Measurements from ENCODE around the gene ZFP92.
"Not testable (repeated sequence)": the region's sequence is repeated elsewhere in the genome, so short reads cannot be mapped to it uniquely, and the experiment has no call there.

The ZFP92 gene, protein sequence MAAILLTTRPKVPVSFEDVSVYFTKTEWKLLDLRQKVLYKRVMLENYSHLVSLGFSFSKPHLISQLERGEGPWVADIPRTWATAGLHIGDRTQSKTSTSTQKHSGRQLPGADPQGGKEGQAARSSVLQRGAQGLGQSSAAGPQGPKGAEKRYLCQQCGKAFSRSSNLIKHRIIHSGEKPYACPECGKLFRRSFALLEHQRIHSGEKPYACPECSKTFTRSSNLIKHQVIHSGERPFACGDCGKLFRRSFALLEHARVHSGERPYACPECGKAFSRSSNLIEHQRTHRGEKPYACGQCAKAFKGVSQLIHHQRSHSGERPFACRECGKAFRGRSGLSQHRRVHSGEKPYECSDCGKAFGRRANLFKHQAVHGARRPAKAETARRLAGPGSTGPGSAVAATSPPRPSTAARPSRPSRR

DNA sequence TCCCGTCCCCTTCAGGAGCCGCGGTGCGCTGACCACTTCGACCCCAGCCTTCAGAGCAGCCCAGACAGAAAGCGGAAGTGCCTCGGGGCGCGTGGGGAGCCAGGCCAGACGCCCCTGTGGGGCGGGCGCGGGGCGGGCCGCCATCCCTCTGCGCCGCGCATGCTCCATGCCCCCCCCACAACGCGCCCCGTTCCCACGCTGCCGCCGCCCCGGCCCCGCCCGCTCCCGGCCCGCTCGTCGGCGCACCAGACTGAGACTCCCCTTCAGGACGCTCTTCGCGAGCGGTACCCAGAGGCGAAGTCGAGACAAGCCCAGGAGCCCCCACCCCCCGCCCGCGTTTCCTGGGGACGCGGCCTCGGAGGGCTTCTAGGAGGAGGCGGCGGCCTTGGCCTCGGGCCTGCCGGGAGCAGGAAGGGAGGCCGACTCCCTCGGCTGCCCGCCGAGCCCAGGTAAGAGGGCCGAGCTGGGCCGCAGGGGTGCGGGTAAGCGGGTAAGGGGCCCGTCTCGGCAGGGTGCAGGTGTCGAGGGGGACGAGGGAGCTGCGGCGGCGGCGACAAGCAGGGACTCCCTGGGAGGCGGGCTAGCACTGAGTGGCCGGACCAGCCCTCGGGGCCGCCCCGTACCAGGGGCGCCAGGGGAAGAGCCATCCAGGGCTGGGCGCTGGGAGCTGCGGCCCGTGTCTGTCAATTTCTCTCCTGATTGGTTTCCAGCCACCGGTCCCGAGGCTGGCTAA is at the start of gene ZFP92:
Gene ZFP92 (plus strand): TSS at position 218 of the 733 bp plus-strand sequence. CDS start 6,851 bp downstream, outside the sequence.
- DNase-seq = peak; percentile 50

DNA sequence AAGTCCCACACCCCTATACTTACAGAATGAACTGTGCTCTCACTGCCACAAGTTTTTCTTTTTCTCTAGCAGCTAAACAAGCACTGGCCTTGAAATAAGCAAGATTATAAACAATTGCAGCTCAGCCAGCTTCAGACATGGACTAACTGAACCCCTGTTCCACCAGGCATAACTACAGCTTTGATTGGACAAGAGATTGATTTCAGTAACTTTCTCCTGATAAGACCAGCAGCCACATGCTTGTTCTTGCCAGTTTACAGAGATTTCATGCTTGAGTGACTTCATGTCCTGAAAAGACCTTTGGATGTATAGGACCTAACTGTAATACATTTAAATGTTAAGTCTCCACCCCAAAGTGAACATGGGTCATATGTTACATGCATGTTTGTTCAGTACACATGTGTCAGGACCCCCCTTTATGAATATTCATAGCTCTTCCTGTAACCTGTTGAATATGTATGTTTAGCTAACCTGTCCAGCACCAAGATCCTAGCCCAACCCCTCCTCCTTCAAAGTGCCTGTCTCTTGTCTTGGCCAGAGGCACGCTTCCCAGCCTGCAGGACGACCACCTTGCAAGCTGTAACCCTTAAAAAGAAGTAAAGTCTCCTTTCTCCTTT is 49.4 kb upstream of the ZFP92 start:
- DNase-seq = no peak

DNA sequence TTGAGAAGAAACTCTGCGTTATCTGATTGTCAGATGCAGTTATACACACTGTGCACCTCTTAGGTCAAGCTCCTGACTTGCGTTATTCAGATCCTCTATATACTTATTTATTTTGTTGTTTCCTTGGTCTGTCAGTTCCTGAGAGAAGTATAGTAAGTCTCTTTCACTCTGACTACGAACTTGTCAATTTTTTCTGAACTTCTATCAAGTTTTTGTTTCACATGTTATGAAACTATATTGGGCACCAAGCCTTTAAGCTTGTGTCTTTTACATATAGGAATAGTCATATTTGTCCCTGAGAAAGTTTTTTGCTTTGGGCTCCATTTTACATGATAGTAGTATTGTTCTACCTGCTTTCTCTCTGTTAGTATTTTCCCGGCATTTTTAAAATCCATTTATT is 45.6 kb upstream of the ZFP92 start:
- no peak for DNase-seq

DNA sequence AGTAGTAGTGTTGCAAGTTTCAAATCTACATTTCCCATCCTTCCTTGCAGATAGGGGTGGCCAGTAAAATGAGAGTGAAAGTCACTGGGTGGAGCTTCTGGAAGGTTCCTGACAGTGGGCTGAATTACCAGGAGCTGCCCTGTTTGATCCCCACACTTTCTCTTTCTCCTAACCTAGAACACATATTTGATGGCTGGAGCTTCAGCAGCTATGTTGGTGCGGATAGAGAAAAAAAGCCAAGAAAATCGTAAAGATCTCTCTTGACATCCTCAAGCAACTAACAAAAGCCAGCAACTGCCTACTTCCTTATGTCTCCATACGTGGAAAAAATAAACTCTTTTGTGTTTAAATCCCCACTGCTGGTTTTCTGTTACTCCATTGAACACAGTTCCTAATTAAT is 45.2 kb upstream of the ZFP92 start:
- DNase-seq = no peak

DNA sequence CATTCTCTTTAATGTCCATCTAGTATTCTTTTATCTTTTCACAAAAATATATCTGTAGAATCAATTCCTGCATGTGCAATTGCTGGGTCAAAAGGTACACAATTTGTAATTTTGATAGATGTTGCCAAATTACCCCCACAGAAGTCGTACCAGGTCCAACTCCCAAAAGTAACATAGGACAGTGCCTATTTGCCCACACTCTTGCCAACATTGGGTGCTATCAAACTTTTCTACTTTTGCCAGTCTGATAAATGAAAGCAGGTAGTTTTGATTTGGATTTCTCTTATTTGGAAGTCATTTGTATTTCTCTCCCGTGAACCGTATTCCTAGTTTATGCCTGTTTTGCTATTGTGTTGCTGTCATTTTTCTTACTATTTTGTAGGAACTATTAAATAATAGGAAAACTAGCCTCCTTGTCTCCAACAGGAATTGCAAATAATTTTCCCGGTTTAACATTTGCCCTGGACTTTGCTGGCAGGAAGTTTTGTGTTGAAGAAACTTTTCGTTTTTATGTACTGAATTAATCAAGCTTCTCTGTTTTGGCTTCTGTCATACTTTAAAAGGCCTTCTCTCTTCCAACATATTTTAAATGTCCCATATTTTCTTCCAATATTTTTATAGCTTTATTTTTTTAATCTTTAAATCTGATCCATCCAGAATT is 44.3 kb upstream of the ZFP92 start:
- DNase-seq = no peak

DNA sequence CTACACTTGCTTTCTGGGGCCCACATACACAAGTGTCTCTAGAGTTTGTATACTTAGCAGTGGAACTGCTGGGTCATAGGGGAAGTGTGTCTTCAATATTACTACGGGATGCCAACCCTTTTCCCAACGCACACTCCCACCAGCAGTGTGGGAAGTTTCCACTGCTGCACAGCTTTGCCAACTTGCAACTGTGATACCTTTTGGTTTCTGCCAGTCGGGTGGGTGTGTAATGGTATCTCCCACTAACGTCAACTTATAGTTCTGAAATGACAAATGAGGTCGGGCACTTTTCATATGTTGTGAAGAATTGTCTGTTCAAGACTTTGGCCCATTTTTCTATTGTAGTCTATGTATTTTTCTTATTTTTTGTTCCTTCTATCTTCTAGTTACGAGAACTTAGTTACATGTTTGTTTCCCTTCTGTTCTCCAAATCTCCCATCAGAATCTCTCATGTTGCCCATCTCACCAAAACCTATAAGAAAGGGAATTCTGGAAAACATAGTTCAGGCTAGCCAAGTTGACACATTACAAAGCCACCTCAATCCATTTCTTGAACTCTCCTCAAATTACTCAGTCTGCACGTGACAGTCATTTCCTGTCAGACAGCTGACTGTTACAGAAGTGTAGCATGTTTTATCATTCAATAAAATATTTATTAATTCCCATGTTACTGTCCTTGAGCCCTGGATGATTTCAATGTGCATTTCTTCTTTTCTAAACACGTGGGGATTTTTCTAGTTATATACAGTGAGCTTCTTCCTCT is 40.8 kb upstream of the ZFP92 start:
- DNase-seq = no peak

DNA sequence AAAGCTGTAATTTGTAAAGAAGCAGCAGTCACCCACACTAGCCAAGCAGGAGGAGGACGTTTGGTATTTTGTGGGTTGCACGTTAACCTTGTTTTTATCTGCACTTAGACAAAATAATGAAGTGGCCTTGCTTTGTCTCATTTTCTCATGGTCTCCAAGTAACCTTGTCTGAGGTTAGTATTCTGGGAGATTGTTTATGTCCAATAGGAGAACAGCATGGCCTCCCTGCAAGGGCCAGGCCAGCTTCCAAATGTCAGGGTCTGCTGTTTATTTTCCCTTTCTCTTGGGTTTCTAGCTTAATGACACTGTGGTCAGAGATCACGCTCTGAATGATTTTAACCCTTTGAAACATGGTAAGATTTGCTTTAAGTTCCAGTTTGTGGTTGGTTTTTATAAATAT is 40.0 kb upstream of the ZFP92 start:
- no peak for DNase-seq

DNA sequence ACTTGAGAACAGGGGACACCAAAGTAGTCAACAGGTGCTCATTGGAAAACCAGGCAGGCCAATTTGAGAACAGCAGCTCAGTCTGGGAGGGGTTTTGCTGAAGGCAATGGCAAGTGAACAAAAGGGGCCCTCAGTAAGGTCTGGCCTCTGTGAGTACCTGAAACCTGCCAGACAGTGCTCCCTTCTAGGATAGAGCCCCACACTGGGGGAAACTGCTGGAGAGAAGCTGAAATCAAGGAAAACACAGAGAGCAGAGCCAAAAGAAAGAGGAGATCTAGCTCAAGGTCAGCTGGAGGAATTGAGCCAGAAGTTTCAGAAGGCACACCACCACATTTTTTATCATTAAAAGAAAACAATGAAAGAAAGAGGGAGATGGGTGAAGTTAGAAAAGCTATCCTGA is 38.3 kb upstream of the ZFP92 start:
- no peak for DNase-seq

DNA sequence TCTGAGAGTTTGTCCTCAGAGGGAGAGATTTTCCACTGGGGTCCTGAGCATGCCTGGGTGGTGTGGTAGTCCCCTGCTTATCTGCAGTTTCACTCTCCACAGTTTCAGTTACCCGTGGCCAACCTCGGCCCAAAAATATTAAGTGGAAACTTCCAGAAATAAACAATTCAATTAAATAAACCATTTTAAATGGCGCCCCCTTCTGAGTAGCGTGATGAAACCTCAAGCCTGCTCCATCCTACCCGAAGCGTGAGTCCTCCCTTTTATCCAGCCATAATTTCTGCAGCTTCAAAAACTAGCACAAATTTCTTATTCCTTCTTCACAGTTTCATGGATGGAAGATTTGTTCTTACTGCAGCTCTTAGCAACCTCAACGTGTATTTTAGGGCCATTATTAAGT is 36.8 kb upstream of the ZFP92 start:
- no peak for DNase-seq

DNA sequence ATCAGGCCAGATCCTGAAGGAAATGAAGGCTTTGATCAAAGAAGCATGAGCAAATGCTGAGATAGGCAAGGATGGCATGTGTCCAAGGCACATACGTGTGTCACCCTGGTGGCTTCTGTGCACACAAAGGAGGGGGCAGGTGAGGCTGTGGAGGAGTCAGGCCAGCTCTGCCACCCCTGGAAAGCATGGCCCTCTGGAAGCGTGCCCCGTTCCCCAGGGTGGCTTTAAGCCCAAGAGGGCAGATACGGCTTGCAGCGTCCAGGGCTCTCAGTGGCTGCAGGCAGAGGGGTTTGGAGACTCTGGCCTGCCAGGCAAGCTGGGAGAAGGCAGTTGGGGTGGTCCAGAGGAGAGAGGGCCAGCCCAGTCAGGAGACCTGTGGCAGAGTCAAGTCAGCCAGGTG is 35.7 kb upstream of the ZFP92 start:
- DNase-seq = no peak

DNA sequence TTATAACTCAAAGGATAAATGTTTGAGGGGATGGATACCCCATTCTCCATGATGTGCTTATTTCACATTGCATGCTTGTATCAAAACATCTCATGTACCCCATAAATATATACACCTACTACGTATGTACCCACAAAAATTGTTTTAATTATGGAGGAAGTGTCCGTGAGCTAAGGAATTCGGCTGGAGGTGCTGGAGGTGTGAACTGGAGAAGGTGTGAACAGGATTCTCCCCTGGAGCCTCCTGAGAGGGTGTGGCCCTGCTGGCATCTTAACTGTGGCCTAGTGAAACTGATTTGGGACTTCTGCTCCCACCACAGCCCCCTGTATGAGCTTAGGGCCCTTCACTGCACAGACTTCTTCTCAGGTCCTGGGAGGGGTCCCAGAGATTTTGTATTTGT is 33.5 kb upstream of the ZFP92 start:
- DNase-seq = no peak

DNA sequence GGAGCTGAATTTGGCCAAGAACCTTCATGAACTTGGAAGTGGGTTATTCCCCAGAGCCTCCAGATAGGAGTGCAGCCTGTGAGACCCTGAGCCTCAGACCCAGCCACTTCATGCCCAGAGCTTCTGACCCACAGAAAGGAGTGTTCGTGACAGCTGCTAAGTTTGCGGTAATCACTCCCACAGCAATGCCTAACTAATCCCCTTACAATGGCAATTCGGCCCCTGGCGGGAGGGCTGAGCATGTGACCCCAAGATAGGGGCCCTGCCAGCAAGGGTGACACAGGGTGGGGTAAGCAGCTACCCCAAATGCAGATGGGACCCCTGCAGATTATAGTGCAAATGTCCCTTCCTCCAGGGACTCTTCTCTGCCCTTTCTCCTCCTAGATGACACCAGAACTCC is 32.7 kb upstream of the ZFP92 start:
- no peak for DNase-seq

DNA sequence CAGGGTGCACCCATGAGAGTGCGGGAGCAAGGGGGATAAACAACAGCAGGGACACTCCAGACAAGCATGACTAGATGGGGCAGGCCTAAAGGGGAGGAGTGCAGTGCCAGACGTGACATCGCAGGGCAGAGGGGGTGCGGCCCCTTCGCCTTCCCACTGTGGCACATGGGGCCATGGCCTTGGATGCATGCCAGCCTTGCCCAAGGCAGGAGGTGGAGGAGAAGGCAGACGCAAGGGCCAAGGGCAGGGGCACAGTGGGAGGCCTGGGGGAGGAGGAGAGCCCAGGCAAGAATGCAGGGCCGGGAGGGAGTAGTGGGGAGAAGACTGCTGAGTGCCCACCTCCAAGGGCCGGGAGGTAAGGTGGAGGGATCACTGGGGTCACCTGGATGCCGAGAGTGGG is 31.8 kb upstream of the ZFP92 start:
- no peak for DNase-seq

DNA sequence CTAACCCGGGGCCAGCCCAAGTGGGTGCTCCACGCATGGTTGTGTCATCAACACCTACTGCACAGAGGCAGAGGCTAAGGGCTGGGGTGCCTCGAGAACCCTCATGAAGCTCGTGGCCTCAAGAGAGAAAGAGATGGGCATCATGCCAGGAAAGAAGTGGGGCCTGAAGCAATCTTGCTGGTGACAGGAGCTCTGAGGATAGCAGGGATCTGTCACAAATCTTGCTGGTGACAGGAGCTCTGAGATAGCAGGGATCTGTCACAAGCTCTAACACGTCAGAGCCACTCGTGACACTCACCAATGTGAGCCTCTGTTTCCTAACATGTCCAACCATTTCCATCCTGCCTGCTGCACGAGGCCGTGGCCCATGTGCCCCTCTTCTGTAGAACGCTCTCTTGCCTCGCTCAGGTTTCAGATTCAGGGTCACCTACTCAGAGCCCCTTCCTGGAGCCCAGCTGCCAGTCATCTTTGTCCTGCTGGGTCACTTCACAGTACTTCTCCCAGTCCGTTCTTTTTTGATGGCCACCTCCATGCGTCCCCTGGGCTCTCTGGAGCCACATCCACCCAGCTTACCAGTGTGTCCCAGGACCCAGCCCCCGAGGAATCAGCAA is 31.2 kb upstream of the ZFP92 start:
- DNase-seq = no peak

DNA sequence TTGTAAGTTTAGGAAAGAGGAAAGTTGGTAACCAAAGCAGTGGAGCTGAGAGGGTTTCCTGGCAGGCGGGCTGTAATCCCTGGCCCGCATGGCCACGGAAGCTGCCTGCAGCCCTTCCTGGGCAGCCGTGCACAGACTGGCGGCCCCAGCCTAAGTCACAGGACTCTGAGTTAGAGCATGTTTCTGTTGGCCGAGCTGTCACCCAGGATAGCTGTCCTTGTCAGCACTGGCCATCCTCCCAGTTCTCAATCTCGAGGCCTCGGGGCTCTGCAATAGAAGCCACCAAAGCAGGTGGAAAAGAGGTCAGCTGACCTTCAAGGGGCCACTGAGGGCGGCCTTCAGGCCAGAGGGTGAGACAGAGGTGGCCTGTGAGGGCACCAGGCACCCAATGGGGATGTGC is 30.6 kb upstream of the ZFP92 start:
- no peak for DNase-seq

DNA sequence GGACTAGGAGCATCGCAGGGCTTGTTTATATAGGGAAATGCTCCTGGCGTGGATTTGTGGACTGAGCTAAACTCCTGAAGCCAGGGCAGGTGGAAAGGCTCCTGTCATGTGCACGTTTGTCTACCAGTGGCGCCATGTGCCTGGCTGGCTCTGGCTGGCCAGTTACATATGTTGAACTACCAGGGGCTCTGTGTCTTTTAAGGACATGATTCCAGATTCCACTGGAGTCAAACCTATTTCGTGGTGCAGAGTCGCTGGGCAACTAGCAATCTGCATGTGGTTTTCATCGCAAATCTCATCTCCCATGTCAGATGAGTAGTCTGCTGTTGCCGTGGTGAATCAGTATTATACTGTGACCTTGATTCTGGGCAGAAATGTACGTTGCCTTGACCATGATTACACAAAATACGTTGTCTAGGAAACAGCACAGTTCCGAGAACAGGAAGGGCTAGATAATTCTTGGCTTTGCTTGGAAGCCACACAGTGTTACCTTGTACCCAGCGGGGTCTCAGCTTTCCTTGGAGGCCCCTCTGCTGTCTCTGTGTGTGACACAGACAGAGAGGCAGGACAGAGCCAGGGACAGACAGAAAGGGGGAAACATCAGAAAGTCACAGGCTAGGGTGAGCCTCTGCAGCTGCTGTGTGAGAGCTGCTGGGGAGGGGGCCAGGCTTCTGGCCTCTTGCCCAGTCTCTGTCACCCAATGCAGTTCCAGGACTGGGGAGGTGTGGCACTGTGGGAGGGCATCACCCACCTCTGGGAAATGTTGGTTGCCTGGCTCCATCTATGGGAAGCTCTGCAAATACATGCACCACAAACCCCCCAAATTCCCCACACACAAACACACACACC is 29.4 kb upstream of the ZFP92 start:
- DNase-seq = peak; percentile 80

DNA sequence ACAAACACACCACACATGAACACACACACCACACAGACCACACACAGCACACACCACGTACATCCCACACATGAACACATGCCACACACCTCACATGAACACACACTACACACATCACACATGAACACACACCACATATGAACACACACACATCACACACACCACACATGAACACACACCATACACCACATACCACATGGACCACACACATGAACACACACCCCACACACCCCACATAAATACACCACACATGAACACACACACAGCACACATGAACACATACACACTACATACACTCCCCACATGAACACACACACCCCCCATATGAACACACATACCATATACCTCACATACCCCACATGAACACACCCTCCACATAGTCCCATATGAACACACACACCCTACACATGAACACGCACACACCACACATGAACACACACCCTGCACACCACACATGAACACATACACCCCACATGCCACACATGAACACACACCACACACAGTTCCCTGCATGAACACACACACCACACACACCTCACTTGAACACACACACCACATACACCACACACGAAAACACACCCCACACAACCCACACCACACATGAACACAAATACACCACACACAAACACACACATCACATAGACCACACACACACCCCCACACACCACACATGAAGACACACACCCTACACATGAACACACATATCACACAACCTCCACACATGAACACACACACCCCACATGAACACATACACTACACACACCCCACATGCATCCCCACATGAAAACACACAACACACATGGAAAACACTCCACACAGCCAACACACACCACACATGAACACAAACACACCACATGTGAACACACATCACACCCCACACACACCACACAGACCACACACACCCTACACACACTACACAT is 28.4 kb upstream of the ZFP92 start:
- no peak for DNase-seq

DNA sequence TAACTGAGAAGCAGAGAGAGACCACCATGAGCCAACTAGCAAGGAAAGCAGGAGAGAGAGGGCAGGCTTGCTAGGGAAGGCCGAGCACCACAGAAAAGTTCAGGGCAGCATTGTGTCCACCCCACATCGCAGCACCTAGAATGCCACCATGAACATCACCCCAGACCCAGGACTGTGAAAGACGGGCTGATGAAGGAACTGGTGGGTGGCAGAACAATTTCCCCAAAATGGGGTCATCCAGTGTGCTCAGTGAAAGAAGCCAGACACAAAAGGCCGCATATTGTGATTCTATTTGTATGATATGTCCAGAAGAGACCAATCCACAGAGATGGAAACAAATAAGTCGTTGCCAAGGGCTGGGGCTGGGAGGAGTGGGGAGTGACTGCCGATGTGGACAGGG is 26.9 kb upstream of the ZFP92 start:
- DNase-seq = no peak

DNA sequence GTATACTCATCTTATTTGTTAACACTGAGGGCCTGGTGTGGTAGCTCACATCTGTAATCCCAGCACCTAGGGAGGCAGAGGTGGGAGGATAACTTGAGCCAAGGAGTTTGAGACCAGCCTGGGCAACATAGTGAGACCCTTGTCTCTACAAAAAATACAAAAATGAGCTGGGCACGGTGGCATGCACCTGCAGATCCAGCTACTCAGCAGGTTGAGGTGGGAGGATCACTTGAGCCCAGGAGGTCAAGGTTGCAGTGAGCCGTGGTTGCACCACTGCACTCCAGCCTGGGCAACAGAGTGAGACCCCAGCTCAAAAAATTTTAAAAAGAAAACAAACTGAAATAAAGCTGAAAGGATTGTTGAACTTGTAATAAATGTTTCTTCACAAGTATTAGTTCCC is 26.3 kb upstream of the ZFP92 start:
- not testable (repeated sequence) for DNase-seq

DNA sequence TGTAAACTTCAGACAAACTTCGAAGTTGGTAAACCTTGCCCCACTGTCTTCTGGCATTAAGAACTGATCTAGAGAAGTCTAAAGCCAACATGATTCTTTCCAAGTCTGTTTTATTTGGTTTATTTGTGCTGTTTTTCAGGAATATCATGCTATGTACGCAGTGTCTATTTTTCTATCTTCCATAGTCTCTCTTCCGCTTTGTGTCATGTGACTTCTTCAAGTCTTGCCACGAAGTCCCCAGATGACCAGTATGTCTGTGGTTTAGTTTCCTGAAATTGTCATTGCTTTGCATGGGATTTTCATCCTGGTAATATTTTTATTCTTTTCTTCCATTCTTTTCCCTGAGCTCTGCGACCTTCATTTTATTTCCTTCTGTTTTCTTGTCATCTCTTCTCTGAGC is 25.2 kb upstream of the ZFP92 start:
- peak; percentile 3 for DNase-seq
